Dendritic cell treated with granulocyte-macrophage colony-stimulating factor and Interleukin-4, amounts not matched to agents 40 ng/mL and 50 ng/mL, for 4 days (primary cell): ENCODE data around the gene WDR70.

ENCODE experiments used
- H3K27ac Mint-ChIP-seq: one replicate; pipeline ENCODE4 v1.8.0; 2022; ENCODE audit warnings: mild to moderate bottlenecking, mixed read lengths
- H3K27me3 Mint-ChIP-seq: one replicate; pipeline ENCODE4 v1.8.0; 2022; ENCODE audit warnings: mild to moderate bottlenecking, mixed read lengths
- H3K36me3 Mint-ChIP-seq: one replicate; pipeline ENCODE4 v1.8.0; 2022; ENCODE audit warnings: low read depth, mixed read lengths
- H3K4me1 Mint-ChIP-seq: one replicate; pipeline ENCODE4 v1.8.0; 2022; ENCODE audit warnings: low read depth, mixed read lengths
- H3K4me3 Mint-ChIP-seq: one replicate; pipeline ENCODE4 v1.8.0; 2022; ENCODE audit warnings: mild to moderate bottlenecking, moderate library complexity, mixed read lengths
- H3K9me3 Mint-ChIP-seq: one replicate; pipeline ENCODE4 v1.8.0; 2022; ENCODE audit warnings: mixed read lengths
- intact Hi-C: fragments of 100-400 bp; cut with micrococcal nuclease; formaldehyde crosslinking; loops from one replicate; pipeline ENCODE4 v1.15.0; 2022

Gene WDR70

GRCh38 chr5:37717276-37717612 is 338.1 kb downstream of the WDR70 start:
- Mint-ChIP-seq H3K27me3 (no peaks in the 10 kb centered on the region), H3K4me1 (peaks cover 7% of the 10 kb centered on the region), H3K4me3 (no peak overlapping the region), H3K27ac (no peak overlapping the region), H3K9me3 (no peaks in the 10 kb centered on the region), H3K36me3 (peaks cover 23% of the 10 kb centered on the region)
- intact Hi-C loops = no loop called here

GRCh38 chr5:37717613-37718431 is 338.7 kb downstream of the WDR70 start:
- H3K27me3 Mint-ChIP-seq = no peaks in the 10 kb centered on the region
- intact Hi-C loops = no loop called here
- peaks cover 12% of the 10 kb centered on the region for H3K4me1 Mint-ChIP-seq
- peaks cover 29% of the 10 kb centered on the region for H3K36me3 Mint-ChIP-seq
- no peak overlapping the region for H3K4me3 Mint-ChIP-seq
- H3K27ac Mint-ChIP-seq = no peak overlapping the region
- H3K9me3 Mint-ChIP-seq = no peaks in the 10 kb centered on the region

- Mint-ChIP-seq H3K27ac (no peak overlapping the region), H3K27me3 (no peaks in the 10 kb centered on the region), H3K36me3 (peaks cover 40% of the 10 kb centered on the region), H3K4me1 (peaks cover 18% of the 10 kb centered on the region), H3K4me3 (no peak overlapping the region), H3K9me3 (no peaks in the 10 kb centered on the region)
- intact Hi-C loops = no loop called here
These were observed 341.4 kb downstream of the WDR70 start for GRCh38 chr5:37720550-37720952.

- Mint-ChIP-seq H3K4me3 (no peak overlapping the region), H3K9me3 (no peaks in the 10 kb centered on the region), H3K36me3 (peaks cover 46% of the 10 kb centered on the region), H3K27ac (no peak overlapping the region), H3K27me3 (no peaks in the 10 kb centered on the region), H3K4me1 (peaks cover 18% of the 10 kb centered on the region)
- intact Hi-C loops = no loop called here
These were observed 342.3 kb downstream of the WDR70 start for GRCh38 chr5:37721447-37721871.

- peaks cover 48% of the 10 kb centered on the region for H3K36me3 Mint-ChIP-seq
- H3K27me3 Mint-ChIP-seq = no peaks in the 10 kb centered on the region
- intact Hi-C loops = no loop called here
- H3K4me3 Mint-ChIP-seq = no peak overlapping the region
- H3K9me3 Mint-ChIP-seq = no peaks in the 10 kb centered on the region
- H3K27ac Mint-ChIP-seq = no peak overlapping the region
- peaks cover 18% of the 10 kb centered on the region for H3K4me1 Mint-ChIP-seq
These were observed 343.4 kb downstream of the WDR70 start for GRCh38 chr5:37722236-37723161.

GRCh38 chr5:37723162-37723961 is 344.2 kb downstream of the WDR70 start:
- no peak overlapping the region for H3K4me3 Mint-ChIP-seq
- peaks cover 53% of the 10 kb centered on the region for H3K36me3 Mint-ChIP-seq

GRCh38 chr5:37724395-37725125 is 345.4 kb downstream of the WDR70 start:
- Mint-ChIP-seq H3K36me3 (peaks cover 63% of the 10 kb centered on the region), H3K27me3 (no peaks in the 10 kb centered on the region), H3K4me1 (peaks cover 18% of the 10 kb centered on the region), H3K4me3 (no peak overlapping the region), H3K27ac (no peak overlapping the region), H3K9me3 (no peaks in the 10 kb centered on the region)
- intact Hi-C loops = no loop called here

More at GRCh38 chr5:37723162-37723961, 344.2 kb downstream of the WDR70 start:
- intact Hi-C loops = no loop called here
- Mint-ChIP-seq H3K27ac (no peak overlapping the region), H3K9me3 (no peaks in the 10 kb centered on the region), H3K4me1 (peaks cover 18% of the 10 kb centered on the region), H3K27me3 (no peaks in the 10 kb centered on the region)

- H3K27me3 Mint-ChIP-seq = no peaks in the 10 kb centered on the region
- intact Hi-C loops = no loop called here
- peaks cover 63% of the 10 kb centered on the region for H3K36me3 Mint-ChIP-seq
- peaks cover 18% of the 10 kb centered on the region for H3K4me1 Mint-ChIP-seq
- H3K9me3 Mint-ChIP-seq = no peaks in the 10 kb centered on the region
- no peak overlapping the region for H3K27ac Mint-ChIP-seq
- H3K4me3 Mint-ChIP-seq = no peak overlapping the region
These were observed 346.1 kb downstream of the WDR70 start for GRCh38 chr5:37725185-37725584.

- H3K9me3 Mint-ChIP-seq = no peaks in the 10 kb centered on the region
- no peak overlapping the region for H3K4me3 Mint-ChIP-seq
- peaks cover 58% of the 10 kb centered on the region for H3K36me3 Mint-ChIP-seq
- peaks cover 11% of the 10 kb centered on the region for H3K4me1 Mint-ChIP-seq
- intact Hi-C loops = no loop called here
- no peaks in the 10 kb centered on the region for H3K27me3 Mint-ChIP-seq
- H3K27ac Mint-ChIP-seq = no peak overlapping the region
These were observed 348.1 kb downstream of the WDR70 start for GRCh38 chr5:37727238-37727637.

GRCh38 chr5:37730896-37731455 is 351.9 kb downstream of the WDR70 start:
- intact Hi-C loops = no loop called here
- no peak overlapping the region for H3K27ac Mint-ChIP-seq
- peaks cover 45% of the 10 kb centered on the region for H3K36me3 Mint-ChIP-seq
- no peak overlapping the region for H3K4me3 Mint-ChIP-seq
- H3K9me3 Mint-ChIP-seq = no peaks in the 10 kb centered on the region
- no peaks in the 10 kb centered on the region for H3K4me1 Mint-ChIP-seq
- H3K27me3 Mint-ChIP-seq = no peaks in the 10 kb centered on the region

GRCh38 chr5:37734114-37734513 is 355.0 kb downstream of the WDR70 start:
- no peak overlapping the region for H3K27ac Mint-ChIP-seq
- no peaks in the 10 kb centered on the region for H3K27me3 Mint-ChIP-seq
- no peak overlapping the region for H3K4me3 Mint-ChIP-seq
- H3K4me1 Mint-ChIP-seq = peaks cover 13% of the 10 kb centered on the region
- H3K9me3 Mint-ChIP-seq = no peaks in the 10 kb centered on the region
- H3K36me3 Mint-ChIP-seq = peaks cover 26% of the 10 kb centered on the region
- intact Hi-C loops = no loop called here

GRCh38 chr5:37735649-37736347 is 356.7 kb downstream of the WDR70 start:
- intact Hi-C loops = no loop called here
- no peaks in the 10 kb centered on the region for H3K27me3 Mint-ChIP-seq

More at GRCh38 chr5:37735649-37736347, 356.7 kb downstream of the WDR70 start:
- no peak overlapping the region for H3K27ac Mint-ChIP-seq
- no peaks in the 10 kb centered on the region for H3K9me3 Mint-ChIP-seq
- H3K36me3 Mint-ChIP-seq = peaks cover 18% of the 10 kb centered on the region
- peaks cover 13% of the 10 kb centered on the region for H3K4me1 Mint-ChIP-seq
- no peak overlapping the region for H3K4me3 Mint-ChIP-seq
